SK-N-SH (cell line): ENCODE measurements around the gene MIER1.

Experiments
- CHD2 ChIP-seq: fragments of 150-350 bp; IDR thresholded peaks from 2 replicates; pipeline ENCODE4 v1.6.1; 2018; ENCODE audit warnings: low read length; ENCODE audit not compliant: partially characterized antibody
- EZH2phosphoT487 ChIP-seq: fragments of 200-600 bp; sonication (generic); IDR thresholded peaks from 2 replicates; pipeline ENCODE4 v1.6.1; 2017; ENCODE audit warnings: low read depth, mixed run types, mild to moderate bottlenecking, antibody characterized with exemption, moderate library complexity, borderline replicate concordance
- GABPA ChIP-seq: IDR thresholded peaks from 2 replicates; pipeline ENCODE4 v1.4.0; 2012; ENCODE audit warnings: low read depth, mild to moderate bottlenecking
- NFIC ChIP-seq: IDR thresholded peaks from 2 replicates; pipeline ENCODE4 v1.4.0; 2012; ENCODE audit warnings: borderline replicate concordance
- NRF1 ChIP-seq: IDR thresholded peaks from 2 replicates; pipeline ENCODE4 v1.6.1; 2012; ENCODE audit warnings: low read depth, mild to moderate bottlenecking, low read length
- POLR2AphosphoS5 ChIP-seq: IDR thresholded peaks from 2 replicates; pipeline ENCODE4 v1.6.1; 2012; ENCODE audit warnings: low read depth, low read length
- SIN3A ChIP-seq: IDR thresholded peaks from 2 replicates; pipeline ENCODE4 v1.6.1; 2012; ENCODE audit warnings: low read depth, mild to moderate bottlenecking, low read length, moderate library complexity, borderline replicate concordance
- SMC3 ChIP-seq: IDR thresholded peaks from 2 replicates; pipeline ENCODE4 v1.6.1; 2012; ENCODE audit warnings: low read depth, low read length, improper control_type of control experiment
- YY1 ChIP-seq: IDR thresholded peaks from 2 replicates; pipeline ENCODE4 v1.4.0; 2012; ENCODE audit warnings: low read depth, mild to moderate bottlenecking
- TF ChIP-seq, protein P1 (sequence below): fragments of 200-600 bp; sonication (generic); IDR thresholded peaks from 2 replicates; pipeline ENCODE4 v1.6.1; 2017; ENCODE audit warnings: antibody characterized with exemption, mild to moderate bottlenecking, moderate library complexity
- TF ChIP-seq, protein P2 (sequence below): fragments of 150-350 bp; IDR thresholded peaks from 2 replicates; pipeline ENCODE4 v1.6.1; 2017; ENCODE audit warnings: antibody characterized with exemption, low read length, low read depth, borderline replicate concordance

DNA sequence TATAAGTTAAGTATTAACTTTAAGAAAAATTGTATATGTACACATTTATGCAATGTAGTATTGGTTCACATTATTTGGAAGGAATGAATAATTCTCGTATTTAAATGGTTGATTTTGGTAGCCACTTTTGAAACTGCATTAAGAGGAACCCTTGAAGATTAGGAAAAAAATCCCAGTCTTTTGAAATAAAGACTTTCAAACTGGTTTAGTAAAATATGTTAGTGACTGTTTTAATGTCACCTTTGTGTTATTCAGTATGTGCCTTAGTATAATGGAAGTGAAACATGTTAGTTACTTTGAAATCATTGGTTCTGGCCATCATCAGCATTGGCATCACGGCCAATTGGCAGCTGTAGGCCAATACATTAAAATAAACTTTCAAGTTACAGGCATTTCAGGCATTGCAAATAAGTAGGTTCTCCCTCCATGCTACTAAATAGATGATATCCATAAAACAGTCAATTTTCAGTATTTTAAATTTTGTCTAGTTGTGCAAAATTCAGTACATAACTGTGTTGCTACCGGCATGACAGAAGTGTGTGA is 4.4 kb downstream of the MIER1 start:
- TF ChIP-seq POLR2AphosphoS5 = no peak
- TF ChIP-seq, protein P1, sequence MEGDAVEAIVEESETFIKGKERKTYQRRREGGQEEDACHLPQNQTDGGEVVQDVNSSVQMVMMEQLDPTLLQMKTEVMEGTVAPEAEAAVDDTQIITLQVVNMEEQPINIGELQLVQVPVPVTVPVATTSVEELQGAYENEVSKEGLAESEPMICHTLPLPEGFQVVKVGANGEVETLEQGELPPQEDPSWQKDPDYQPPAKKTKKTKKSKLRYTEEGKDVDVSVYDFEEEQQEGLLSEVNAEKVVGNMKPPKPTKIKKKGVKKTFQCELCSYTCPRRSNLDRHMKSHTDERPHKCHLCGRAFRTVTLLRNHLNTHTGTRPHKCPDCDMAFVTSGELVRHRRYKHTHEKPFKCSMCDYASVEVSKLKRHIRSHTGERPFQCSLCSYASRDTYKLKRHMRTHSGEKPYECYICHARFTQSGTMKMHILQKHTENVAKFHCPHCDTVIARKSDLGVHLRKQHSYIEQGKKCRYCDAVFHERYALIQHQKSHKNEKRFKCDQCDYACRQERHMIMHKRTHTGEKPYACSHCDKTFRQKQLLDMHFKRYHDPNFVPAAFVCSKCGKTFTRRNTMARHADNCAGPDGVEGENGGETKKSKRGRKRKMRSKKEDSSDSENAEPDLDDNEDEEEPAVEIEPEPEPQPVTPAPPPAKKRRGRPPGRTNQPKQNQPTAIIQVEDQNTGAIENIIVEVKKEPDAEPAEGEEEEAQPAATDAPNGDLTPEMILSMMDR = no peak
- TF ChIP-seq, protein P2, sequence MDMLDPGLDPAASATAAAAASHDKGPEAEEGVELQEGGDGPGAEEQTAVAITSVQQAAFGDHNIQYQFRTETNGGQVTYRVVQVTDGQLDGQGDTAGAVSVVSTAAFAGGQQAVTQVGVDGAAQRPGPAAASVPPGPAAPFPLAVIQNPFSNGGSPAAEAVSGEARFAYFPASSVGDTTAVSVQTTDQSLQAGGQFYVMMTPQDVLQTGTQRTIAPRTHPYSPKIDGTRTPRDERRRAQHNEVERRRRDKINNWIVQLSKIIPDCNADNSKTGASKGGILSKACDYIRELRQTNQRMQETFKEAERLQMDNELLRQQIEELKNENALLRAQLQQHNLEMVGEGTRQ = no peak
- no peak for TF ChIP-seq SMC3
- TF ChIP-seq NRF1 = no peak
- TF ChIP-seq EZH2phosphoT487 = no peak
- TF ChIP-seq YY1 = no peak
- TF ChIP-seq SIN3A = no peak
- no peak for TF ChIP-seq NFIC
- no peak for TF ChIP-seq GABPA
- no peak for TF ChIP-seq CHD2
